H9 (cell line): ENCODE results near the gene EML1. TPM values are rescaled to one million over a fixed set of nuclear protein-coding genes. Genes with fewer than 3 reads are reported as not detected.

Source experiments
- DNase-seq: peaks from one replicate; pipeline ENCODE4 v3.0.0-alpha.2; 2017
- H2AFZ ChIP-seq: one replicate; pipeline ENCODE4 v1.6.1; 2013; ENCODE audit warnings: mild to moderate bottlenecking, low read length, control low read depth, moderate library complexity
- H2AK5ac ChIP-seq: 2 replicates; pipeline ENCODE4 v1.6.1; 2013; ENCODE audit warnings: low read length, control low read depth, mixed read lengths; ENCODE audit not compliant: insufficient read length
- H2BK120ac ChIP-seq: one replicate; pipeline ENCODE4 v1.6.1; 2013; ENCODE audit warnings: low read depth, mild to moderate bottlenecking, low read length, control low read depth, inconsistent platforms; ENCODE audit not compliant: poor library complexity, severe bottlenecking
- H2BK12ac ChIP-seq: 2 replicates; pipeline ENCODE4 v1.6.1; 2013; ENCODE audit warnings: low read length, control low read depth, mixed read lengths, low read depth; ENCODE audit not compliant: insufficient read length
- H2BK15ac ChIP-seq: 2 replicates; pipeline ENCODE4 v1.6.1; 2013; ENCODE audit warnings: low read depth, low read length, control low read depth
- H2BK20ac ChIP-seq: one replicate; pipeline ENCODE4 v1.6.1; 2013; ENCODE audit warnings: low read depth, mild to moderate bottlenecking, low read length, control low read depth, inconsistent platforms; ENCODE audit not compliant: poor library complexity, severe bottlenecking
- H2BK5ac ChIP-seq: 2 replicates; pipeline ENCODE4 v1.6.1; 2013; ENCODE audit warnings: low read length, control low read depth, mixed read lengths; ENCODE audit not compliant: insufficient read length
- H3K14ac ChIP-seq: 2 replicates; pipeline ENCODE4 v1.6.1; 2013; ENCODE audit warnings: low read length, control low read depth; ENCODE audit not compliant: insufficient read depth
- H3K18ac ChIP-seq: 2 replicates; pipeline ENCODE4 v1.6.1; 2013; ENCODE audit warnings: low read depth, mild to moderate bottlenecking, mixed read lengths, low read length, control low read depth; ENCODE audit not compliant: insufficient read length
- H3K23ac ChIP-seq: 2 replicates; pipeline ENCODE4 v1.6.1; 2013; ENCODE audit warnings: low read length, control low read depth, mixed read lengths, low read depth; ENCODE audit not compliant: insufficient read length
- H3K23me2 ChIP-seq: 2 replicates; pipeline ENCODE4 v1.6.1; 2013; ENCODE audit warnings: low read depth, mild to moderate bottlenecking, mixed read lengths, low read length, control low read depth; ENCODE audit not compliant: insufficient read length, poor library complexity, severe bottlenecking
- H3K27ac ChIP-seq: 2 replicates; pipeline ENCODE4 v1.5.1; 2013; ENCODE audit warnings: low read length, control low read depth, mixed read lengths, low read depth; ENCODE audit not compliant: insufficient read length
- H3K27me3 ChIP-seq: 2 replicates; pipeline ENCODE4 v1.6.1; 2013; ENCODE audit warnings: low read length, control low read depth, inconsistent platforms; ENCODE audit not compliant: insufficient read depth
- H3K4ac ChIP-seq: 2 replicates; pipeline ENCODE4 v1.6.1; 2013; ENCODE audit warnings: low read depth, mild to moderate bottlenecking, control low read depth, inconsistent platforms, low read length, moderate library complexity
- H3K4me1 ChIP-seq: 2 replicates; pipeline ENCODE4 v1.6.1; 2013; ENCODE audit warnings: low read length, control low read depth, inconsistent platforms; ENCODE audit not compliant: insufficient read depth
- H3K4me2 ChIP-seq: 2 replicates; pipeline ENCODE4 v1.6.1; 2013; ENCODE audit warnings: low read length, control low read depth, mixed read lengths; ENCODE audit not compliant: insufficient read length, insufficient read depth
- H3K56ac ChIP-seq: 2 replicates; pipeline ENCODE4 v1.6.1; 2013; ENCODE audit warnings: low read depth, mild to moderate bottlenecking, mixed read lengths, low read length, control low read depth; ENCODE audit not compliant: insufficient read length
- H3K79me1 ChIP-seq: 2 replicates; pipeline ENCODE4 v1.6.1; 2013; ENCODE audit warnings: low read depth, mild to moderate bottlenecking, moderate library complexity, low read length, control low read depth, inconsistent platforms; ENCODE audit not compliant: insufficient read depth, poor library complexity, severe bottlenecking
- H3K79me2 ChIP-seq: 2 replicates; pipeline ENCODE4 v1.6.1; 2013; ENCODE audit warnings: low read length, control low read depth, inconsistent platforms; ENCODE audit not compliant: insufficient read depth
- H3K9ac ChIP-seq: 2 replicates; pipeline ENCODE4 v1.6.1; 2013; ENCODE audit warnings: low read length, control low read depth, mixed read lengths; ENCODE audit not compliant: insufficient read length; ENCODE audit errors: extremely low read depth
- H3K9me3 ChIP-seq: one replicate; pipeline ENCODE4 v1.6.1; 2013; ENCODE audit warnings: low read depth, low read length, inconsistent platforms; ENCODE audit not compliant: control insufficient read depth
- H3T11ph ChIP-seq: one replicate; pipeline ENCODE4 v1.6.1; 2013; ENCODE audit warnings: mild to moderate bottlenecking, low read length, control low read depth, inconsistent platforms
- H4K20me1 ChIP-seq: one replicate; pipeline ENCODE4 v1.6.1; 2013; ENCODE audit not compliant: control insufficient read depth, insufficient read length, insufficient read depth
- H4K5ac ChIP-seq: 2 replicates; pipeline ENCODE4 v1.6.1; 2013; ENCODE audit warnings: low read depth, mild to moderate bottlenecking, mixed read lengths, low read length, control low read depth; ENCODE audit not compliant: insufficient read length
- H4K8ac ChIP-seq: replicated peaks from 2 replicates; pipeline ENCODE4 v1.6.1; 2013; ENCODE audit warnings: low read length, control low read depth, mixed read lengths, low read depth; ENCODE audit not compliant: insufficient read length
- H4K91ac ChIP-seq: 2 replicates; pipeline ENCODE4 v1.6.1; 2013; ENCODE audit warnings: low read depth, mild to moderate bottlenecking, moderate library complexity, mixed read lengths, low read length, control low read depth; ENCODE audit not compliant: insufficient read length
- H3K27ac Mint-ChIP-seq, 3 experiments: 2 replicates in 2 of 3; 3 replicates in 1 of 3; pipeline ENCODE4 v1.8.0; 2020 to 2021; ENCODE audit warnings: mixed read lengths in 3 of 3, mild to moderate bottlenecking in 1 of 3, moderate library complexity in 1 of 3
- H3K27me3 Mint-ChIP-seq: 2 replicates; pipeline ENCODE4 v1.8.0; 2021; ENCODE audit warnings: low read depth, mild to moderate bottlenecking, moderate library complexity, mixed read lengths
- H3K36me3 Mint-ChIP-seq, 3 experiments: 2 replicates in 2 of 3; 3 replicates in 1 of 3; pipeline ENCODE4 v1.8.0; 2020 to 2021; ENCODE audit warnings: low read depth in 3 of 3, mixed read lengths in 3 of 3; ENCODE audit not compliant: insufficient read depth in 1 of 3
- H3K4me1 Mint-ChIP-seq, 2 experiments: 2 replicates each; pipeline ENCODE4 v1.8.0; 2020; ENCODE audit warnings: mixed read lengths in 2 of 2
- H3K4me3 Mint-ChIP-seq, 2 experiments: 2 replicates in 1 of 2; 3 replicates in 1 of 2; pipeline ENCODE4 v1.8.0; 2020 to 2021; ENCODE audit warnings: mild to moderate bottlenecking in 2 of 2, mixed read lengths in 2 of 2, moderate library complexity in 1 of 2
- H3K9me3 Mint-ChIP-seq, 2 experiments: 2 replicates in 1 of 2; 3 replicates in 1 of 2; pipeline ENCODE4 v1.8.0; 2020; ENCODE audit warnings: mild to moderate bottlenecking in 2 of 2, mixed read lengths in 2 of 2, moderate library complexity in 1 of 2
- CTCF ChIP-seq: fragments of 200-600 bp; sonication (generic); conservative IDR thresholded peaks from 3 replicates; pipeline ENCODE4 v1.8.0; 2021; ENCODE audit warnings: antibody characterized with exemption, mild to moderate bottlenecking
- WGBS: extraction: QIAGEN DNeasy Blood & Tissue Kit; methylation state at CpG from one replicate; pipeline ENCODE4 v1.1.7; 2013; ENCODE audit warnings: missing lambda C conversion rate, low lambda C conversion rate, mixed read lengths; ENCODE audit not compliant: insufficient read length; ENCODE audit errors: extremely low coverage; 5-methylcytosine and 5-hydroxymethylcytosine counted together
- total RNA-seq: library from RNA; stranded (reverse); gene quantifications from 2 replicates; pipeline ENCODE4 v1.2.1, GENCODE V29; 2021

The EML1 gene
- total RNA-seq, 1 experiment from 2014 or later: 16.7 TPM

GRCh38 chr14:99860219-99860618 lies 67.0 kb downstream of the EML1 start:
- no peak overlapping the region for H3K27ac ChIP-seq
- no peak overlapping the region for H2BK12ac ChIP-seq
- no peak overlapping the region for H4K91ac ChIP-seq
- no peak overlapping the region for H2BK15ac ChIP-seq
- Mint-ChIP-seq H3K27ac (peak overlapping the region in 1 of 3 experiments; percentile 24; a peak in 1 of 7 replicates), H3K36me3 (peaks cover 0 to 17% (median 3%) of the 10 kb centered on the region in 3 experiments; a peak in 3 of 7 replicates), H3K4me1 (peaks cover 2 to 7% of the 10 kb centered on the region in 2 experiments; a peak in 2 of 4 replicates), H3K9me3 (peaks cover 0 to 7% of the 10 kb centered on the region in 2 experiments; a peak in 4 of 5 replicates), H3K4me3 (no peak overlapping the region), H3K27me3 (no peaks in the 10 kb centered on the region)
- H2AK5ac ChIP-seq: no peak overlapping the region
- H3K18ac ChIP-seq: no peak overlapping the region
- no peak overlapping the region for H3K14ac ChIP-seq
- H3K27me3 ChIP-seq: no peaks in the 10 kb centered on the region
- no peak for TF ChIP-seq CTCF
- no peak overlapping the region for H4K8ac ChIP-seq
- H2BK120ac ChIP-seq: no peak overlapping the region
- no peak for DNase-seq
- no peak overlapping the region for H2AFZ ChIP-seq
- no peak overlapping the region for H3K23ac ChIP-seq
- H4K20me1 ChIP-seq: no peaks in the 10 kb centered on the region
- no peak overlapping the region for H2BK5ac ChIP-seq
- H2BK20ac ChIP-seq: no peak overlapping the region
- no peak overlapping the region for H3T11ph ChIP-seq
- no peak overlapping the region for H3K9ac ChIP-seq
- no peaks in the 10 kb centered on the region for H3K9me3 ChIP-seq
- no peaks in the 10 kb centered on the region for H3K79me1 ChIP-seq
- H3K4me2 ChIP-seq: no peak overlapping the region
- no peaks in the 10 kb centered on the region for H3K23me2 ChIP-seq
- no CpG with 5 or more reads among the region's 5 CpGs for WGBS
- H3K4ac ChIP-seq: no peak overlapping the region
- H3K56ac ChIP-seq: no peak overlapping the region
- no peak overlapping the region for H4K5ac ChIP-seq
- H3K4me1 ChIP-seq: no peaks in the 10 kb centered on the region; the same call in 1 of the 2 replicates
- H3K79me2 ChIP-seq: no peaks in the 10 kb centered on the region
